Activated effector memory CD4-positive, alpha-beta T cell treated with Interleukin-2 at 50 U/mL for 16 hours (primary cell): ENCODE data around the gene MYNN.
A peak's percentile ranks its signal among the peaks of the same experiment; 100 is the strongest.
"Not testable (repeated sequence)": the region's sequence is repeated elsewhere in the genome, so short reads cannot be mapped to it uniquely, and the experiment has no call there.

Experiments used
- DNase-seq: peaks from one replicate; pipeline ENCODE4 v3.0.0-alpha.2; 2020

MYNN gene

DNA sequence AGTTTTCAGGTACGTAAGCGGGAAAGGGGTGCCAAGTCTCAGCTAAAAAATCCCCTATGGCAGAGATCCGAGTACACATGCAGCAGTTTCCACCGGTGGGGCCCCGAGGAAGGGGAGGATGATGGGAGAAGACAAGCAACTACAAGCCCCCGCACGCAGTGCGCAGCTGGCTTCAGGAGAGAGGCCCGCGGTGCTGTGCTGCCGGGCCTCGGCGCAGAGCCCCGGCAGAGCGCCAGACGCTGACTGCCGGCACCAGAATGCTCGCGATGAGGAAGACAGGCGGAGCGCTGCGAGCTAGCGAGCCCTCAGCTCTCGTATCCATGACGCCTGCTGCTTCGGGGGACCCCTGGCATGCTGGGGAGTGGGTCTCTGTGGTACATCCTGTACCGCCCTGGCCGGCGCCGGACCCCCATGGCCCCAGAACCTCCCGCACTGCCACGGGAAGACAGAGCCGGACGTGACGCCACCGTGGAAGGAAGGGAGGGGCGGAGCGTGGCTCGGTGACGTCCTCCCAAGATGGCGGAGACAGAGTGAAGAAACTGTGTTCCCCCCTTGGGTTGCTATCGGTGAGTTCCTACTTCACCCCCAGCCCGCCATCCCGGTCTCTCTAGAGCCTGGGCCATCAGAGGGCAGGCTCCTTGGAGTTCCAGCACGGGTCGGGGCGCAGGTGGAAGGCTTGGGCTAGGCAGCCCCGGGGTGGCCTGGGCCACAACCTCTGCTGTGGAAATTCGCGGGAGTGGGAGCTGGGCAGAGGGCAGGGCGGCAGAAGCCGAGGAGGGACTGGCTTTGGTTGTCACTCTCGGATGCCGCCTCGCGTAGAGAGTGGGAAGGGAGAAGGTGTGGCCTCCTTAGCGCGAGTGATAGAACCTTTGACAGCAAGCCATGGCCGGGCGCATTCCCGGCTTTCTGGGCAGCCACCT is at the start of gene MYNN:
MYNN (plus strand) TSS at position 500 of the 920 bp plus-strand sequence. CDS start 900 bp downstream, outside the sequence.
- DNase-seq: peak; percentile 87

DNA sequence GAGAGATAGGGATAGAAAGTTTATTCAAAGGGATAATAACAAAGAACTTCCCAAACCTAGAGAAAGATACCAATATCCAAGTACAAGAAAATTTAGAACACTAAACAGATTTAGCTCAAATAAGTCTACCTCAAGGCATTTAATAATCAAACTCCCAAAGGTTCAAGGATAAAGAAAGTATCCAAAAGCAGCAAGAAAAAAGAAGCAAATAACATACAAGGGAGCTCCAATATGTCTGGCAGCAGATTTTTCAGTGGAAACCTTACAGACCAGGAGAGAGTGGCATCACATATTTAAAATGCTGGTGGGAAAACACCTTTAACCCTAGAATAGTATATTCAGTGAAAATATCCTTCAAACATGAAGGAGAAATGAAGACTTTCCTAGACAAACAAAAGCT is 41.3 kb upstream of the MYNN start:
- DNase-seq: not testable (repeated sequence)

DNA sequence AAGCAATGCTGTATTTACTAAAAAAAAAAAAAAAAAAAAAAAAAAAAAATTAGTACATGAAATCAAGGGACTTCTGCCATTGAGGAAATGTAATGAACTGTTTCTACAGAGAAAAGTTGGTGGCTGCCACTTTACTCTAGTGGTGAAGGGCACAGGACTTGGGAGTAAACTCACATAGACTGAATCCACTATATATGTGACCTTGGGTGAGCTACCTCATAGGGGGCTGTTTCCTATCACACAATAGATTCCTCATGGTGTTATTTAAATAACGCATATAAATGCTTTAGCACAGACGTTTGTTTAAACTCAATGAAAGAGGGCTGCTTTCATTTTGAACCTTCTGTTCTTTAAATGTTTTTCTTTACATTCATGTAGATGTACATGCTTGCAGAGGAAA is 34.1 kb upstream of the MYNN start:
- no peak for DNase-seq

DNA sequence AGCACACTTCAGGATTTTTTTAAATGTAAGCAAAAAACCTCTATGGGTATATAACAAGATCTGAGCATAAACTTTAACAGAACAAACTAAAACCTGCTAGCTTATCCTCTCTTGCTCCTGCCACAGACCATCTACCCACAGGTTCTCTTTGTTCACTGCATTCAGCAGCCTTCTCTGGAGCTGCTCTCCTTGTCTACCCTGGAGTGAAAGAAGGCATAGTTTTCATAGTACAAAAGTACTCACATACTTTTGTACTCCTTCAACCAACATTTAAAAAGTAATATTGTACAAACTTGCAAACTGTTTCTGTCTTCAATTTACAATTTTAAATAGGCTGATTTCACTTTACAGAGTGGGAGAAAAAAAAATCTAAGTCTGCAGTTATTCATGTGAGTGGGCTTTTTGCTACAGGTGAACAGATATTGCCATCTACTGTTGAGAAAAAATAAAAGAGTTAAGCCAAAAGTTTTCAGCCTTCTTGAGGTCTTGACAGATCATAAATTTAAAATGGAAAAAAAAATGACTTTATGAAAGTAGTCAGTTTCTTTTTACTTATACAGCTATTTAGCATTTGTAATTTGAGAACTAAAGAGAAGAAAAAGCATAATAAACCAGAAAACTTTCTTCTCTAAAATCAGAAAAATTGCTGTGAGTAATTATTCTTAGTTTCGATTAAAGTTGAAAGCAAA is 28.7 kb upstream of the MYNN start:
- DNase-seq: no peak

DNA sequence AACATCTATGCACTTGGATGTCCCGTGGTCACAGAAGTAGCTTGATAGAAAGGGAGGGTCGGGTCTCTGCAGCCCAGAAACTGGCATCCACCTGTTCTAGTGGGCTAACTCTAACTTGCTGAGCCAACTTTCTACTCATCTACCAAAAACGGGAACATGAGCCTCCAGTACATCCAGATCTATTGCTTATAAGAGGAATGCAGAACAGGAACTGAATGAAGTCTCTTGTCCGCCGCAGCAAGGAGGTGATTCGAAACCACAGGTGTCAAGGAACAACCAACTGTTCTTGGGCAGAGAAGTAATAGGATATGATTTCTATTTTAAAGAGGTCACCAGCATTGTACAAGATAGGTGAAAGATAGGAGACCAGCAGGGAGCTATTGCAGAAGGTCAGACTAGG is 26.3 kb upstream of the MYNN start:
- DNase-seq: no peak

DNA sequence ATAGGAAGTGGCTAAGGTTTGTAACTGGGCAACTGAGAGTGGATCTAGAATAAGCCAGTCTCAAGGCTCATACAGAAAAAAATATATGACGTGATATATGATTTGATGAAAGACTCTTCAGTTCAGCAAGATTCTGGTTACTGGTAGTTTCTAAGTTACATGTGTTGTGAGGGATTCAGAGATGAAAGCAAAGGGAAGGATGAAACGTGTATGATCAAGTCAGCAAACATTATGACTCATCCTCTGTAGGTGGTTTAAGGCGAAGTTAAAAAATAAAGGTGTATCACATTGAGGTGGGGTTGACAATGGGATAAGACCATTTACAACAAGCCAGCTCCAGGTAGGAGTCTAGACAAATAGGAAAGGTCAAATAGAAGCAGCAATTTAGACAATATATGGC is 24.5 kb upstream of the MYNN start:
- DNase-seq: no peak

DNA sequence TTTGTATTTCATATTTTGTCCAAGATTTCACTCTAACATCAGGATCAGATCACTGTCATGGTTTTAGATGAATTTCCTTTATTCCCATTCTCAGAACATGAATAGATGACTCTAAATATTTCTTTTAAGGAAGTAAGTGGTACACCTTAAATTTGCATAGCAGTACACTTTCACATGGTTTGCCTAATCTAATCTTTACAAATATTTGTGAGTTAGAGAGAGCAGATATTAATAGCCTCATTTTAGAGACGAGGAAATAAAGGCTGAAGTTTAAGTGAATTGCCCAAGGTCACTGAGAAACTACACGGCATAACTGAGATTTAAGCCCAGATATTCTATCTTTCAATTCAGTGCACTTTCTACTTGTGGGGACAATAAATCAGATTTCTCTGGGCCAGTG is 22.5 kb upstream of the MYNN start:
- no peak for DNase-seq

DNA sequence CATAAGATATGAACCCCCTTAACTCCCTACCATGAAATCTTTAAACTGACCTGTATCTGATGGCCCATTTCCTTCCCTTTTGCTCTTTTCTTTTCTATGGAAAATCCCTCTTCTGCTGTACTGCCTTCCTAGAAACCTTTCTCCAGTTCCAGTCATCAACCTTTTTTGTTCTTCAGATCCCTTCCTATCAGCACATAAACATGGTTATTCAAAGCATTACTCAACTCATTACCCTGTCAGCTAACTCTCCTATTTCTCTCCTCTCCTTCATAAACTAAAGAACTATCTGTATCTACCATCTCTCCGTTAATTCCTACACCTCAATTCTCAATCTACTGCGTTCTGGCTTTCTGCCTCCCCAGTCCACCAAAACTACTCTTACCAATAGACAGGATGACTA is 21.3 kb upstream of the MYNN start:
- no peak for DNase-seq

DNA sequence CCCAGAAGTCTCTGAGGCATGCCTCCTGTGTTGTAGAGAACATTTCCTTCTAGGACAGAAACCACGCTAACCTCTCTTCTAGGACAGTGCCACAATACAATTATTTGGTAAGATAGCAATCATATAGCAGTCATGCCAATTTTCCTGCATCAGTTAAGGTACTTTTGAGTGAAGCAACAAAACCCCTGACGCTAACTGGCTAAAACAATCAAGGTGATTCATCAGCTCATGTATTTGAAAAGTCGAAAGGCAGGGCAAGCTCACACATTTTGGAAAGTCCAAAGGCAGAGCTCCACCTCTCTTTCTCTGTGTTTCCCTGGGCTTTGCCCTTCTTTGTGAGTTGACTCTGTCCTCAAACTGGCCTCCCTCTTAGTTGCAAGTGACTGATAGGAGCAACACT is 18.5 kb upstream of the MYNN start:
- no peak for DNase-seq

DNA sequence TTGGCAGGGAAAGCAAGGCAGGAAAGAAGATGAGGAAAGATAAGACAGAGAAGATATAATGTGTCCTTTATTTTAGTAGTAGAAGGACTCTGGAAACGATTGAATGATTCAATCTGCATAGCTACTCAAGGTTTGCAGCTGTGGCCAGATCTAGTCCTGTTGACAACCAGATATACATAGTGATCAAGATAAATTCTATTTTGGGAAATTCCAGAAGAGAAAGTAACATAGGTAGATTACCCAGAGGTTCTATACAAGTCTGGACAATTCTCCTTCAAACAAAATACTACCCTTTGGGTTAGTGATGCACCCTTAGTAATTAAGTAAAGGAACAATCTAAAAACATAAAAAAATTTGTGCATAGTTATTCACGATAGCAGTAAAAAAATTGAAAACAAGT is 17.7 kb upstream of the MYNN start:
- DNase-seq: no peak

DNA sequence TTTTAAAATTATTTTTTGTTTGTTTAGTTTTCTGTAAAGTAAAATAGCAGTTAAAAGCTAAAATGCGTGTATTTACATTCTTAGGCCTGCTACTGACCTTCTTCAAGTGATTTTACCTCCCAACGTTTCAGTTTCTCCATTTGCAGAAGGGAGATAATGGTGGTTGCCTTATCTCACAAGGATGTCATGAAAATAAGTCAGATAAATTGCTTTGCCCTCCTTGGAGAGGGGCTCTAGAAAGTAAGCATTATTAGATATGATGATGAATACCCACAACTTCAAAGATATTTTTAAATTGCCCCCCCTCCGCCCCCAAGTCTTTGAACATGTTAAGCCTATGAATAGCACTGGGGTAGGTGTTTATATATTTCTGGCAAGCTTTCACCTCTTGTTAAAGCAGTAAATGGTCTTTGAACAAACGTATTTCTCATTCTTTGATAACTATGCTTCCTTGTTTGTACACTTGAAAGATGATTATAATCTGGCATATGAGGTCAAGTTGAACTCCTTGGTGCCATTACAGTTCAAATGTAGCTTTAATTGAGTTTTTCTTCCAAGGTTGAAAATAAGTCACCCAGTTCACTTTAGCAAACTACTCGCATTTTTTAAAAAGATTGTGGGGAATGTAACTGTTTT is 14.7 kb upstream of the MYNN start:
- DNase-seq: no peak

DNA sequence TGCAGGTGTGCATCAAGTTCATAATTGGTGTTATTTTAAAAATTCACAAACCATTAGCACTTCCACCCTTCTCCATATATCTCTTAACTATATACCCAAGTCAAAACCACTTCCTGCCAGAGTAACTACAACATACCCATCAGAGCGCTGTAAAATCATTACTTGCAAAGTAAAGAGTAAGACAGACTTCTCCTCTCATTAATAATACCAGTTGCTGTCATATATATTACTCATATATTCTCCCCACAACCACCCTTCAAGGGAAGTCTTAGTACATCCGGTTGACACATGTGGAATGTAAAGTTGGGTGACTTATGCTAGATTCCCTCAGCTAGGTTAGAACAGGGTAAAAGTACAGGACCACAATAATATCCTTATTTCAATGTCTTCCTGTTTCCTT is 13.9 kb upstream of the MYNN start:
- DNase-seq: no peak

DNA sequence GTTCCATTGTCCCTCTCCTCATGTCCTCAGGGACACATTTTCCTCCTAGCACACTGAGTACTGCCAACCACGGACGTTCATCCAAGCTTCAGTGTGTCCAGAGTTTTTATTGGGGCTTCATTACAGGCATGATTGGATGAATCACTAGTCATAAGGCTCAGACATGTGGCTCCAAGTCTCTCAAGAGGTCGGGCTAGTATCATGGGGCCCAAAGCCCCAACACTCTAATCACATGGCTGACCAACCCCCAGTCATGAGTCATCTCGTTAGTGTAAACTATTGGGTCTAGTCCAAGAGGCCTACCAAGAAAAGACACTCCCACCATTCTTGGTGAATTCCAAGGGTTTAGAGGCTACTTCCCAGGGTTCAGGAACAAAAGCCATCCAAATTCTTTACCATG is 12.7 kb upstream of the MYNN start:
- DNase-seq: no peak

DNA sequence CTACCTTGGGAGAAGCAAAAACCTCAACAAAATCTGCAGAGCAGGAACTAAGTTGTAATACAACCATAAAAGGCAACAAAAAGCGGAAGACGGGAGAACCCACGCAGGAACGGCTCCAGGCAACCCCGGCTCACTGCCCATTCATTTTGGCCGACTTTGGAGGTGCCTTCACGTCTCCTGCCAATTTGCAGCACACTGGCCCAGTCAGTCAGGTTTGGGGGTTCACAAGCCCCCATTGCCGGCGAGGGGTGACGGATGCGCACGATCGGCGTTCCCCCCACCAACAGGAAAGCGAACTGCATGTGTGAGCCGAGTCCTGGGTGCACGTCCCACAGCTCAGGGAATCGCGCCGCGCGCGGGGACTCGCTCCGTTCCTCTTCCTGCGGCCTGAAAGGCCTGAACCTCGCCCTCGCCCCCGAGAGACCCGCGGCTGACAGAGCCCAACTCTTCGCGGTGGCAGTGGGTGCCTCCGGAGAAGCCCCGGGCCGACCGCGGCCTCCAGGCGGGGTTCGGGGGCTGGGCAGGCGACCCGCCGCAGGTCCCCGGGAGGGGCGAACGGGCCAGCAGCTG is 8.8 kb upstream of the MYNN start:
- DNase-seq: peak; percentile 61

DNA sequence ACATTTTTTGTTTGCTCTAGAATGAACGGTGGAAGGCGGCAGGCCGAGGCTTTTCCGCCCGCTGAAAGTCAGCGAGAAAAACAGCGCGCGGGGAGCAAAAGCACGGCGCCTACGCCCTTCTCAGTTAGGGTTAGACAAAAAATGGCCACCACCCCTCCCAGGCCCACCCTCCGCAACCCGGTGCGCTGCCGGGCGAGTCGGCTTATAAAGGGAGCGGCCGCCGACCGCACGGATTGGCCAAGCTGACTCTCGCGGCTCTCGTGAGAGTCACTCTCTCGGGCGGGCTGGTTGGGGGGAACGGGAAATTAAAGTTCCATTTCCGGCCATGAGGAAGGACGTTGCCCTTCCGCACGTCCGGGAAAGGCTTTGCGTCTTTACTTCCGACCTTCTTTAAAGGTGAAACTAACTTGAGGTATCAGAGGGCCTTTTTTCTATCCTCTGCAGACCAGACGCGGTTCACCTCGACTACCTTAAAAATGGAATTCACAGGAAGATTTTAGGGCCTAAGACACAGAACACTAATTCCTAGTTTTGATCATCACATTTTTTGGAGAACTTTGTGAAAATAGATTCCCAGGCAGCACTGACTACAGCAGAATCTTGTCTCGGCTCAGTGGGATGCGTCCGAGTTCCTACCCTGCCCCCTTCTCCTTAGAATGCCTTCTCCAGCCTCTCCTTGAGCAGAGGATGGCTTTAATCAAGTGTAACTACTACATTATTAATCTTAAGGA is 8.1 kb upstream of the MYNN start, which contains the start of gene TERC:
TERC (minus strand) TSS at position 179 of the 731 bp plus-strand sequence.
- DNase-seq: peak; percentile 88

DNA sequence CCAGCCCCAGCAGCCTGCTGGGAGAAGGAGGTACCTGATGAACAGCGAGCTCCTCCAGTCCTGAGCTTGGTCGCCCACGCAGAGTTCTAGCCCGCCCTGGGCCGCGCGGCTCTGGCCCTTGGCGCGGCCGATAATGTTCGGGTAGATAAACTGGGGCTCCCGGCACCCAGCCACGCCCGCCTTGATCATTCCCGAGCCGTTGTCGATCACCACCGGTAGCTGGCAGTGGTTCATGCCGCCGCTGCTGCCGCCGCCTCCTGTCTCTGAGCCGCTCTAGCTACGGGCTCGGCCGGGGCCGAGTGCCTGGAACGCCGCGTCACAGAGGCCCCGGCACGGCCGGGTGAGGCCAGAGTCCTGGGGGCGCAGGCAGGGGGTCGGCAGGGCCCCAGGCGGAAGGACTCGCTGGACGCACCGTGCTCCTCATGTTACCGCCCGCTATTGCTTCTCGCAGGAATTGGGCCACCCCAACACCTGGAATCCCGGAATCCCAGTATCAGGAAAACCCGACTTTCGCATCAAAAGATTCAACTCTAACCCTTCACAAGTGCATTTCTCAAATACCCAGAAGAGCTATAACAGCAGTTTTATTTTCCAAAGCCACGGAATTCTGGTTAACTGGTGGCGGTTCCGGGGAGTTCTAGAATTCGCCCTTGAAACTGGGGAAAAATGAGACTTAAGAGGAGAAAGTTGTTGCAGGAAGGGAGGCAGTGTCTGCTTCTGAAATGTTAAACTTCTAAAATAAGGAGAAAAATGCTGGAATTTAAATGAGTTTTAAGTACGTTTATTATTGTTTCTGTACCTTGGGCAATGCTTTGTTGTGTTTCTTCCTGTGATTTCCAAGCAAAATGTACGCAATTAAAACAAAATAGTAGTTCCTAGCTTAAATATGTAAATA is 3.7 kb upstream of the MYNN start, which contains the start of gene ACTRT3:
ACTRT3 (minus strand) TSS at position 275 of the 895 bp plus-strand sequence; CDS start at position 234, 41 bp downstream.
- peak; percentile 46 for DNase-seq

DNA sequence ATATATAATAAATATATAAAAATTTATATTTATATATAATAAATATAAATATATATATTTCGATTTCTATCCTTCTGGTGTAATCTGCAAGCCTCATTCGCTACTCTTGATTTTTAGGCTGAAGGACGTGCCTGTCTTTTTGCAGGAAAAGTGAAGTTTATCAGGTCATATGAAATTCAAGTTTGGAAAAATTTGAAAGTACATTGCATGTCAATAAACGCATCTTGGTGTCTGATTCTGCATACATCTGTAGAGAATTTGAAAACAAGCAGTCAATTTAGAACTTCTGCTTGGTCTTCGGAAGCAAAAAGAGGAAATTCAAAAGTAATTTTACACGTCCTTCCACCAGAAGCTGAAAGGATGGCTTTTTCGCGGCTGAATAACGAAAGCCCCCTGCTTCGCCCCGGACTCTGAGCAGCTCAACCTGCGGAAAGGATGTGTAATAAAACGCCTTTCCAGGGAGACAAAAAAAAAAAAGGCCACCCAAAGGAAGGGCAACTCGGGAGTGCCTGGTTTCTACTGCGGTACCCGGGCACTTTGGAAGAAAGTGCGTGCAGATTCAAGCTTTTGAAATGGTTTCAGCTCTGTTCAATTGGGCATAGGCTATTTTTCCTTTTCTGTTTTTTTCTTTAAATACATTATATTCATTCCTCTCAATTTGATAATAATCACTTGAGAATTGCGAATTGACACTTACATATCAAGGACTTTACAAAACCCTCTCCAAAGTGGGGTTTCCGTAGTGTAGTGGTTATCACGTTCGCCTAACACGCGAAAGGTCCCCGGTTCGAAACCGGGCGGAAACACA is 1.5 kb upstream of the MYNN start:
- peak; percentile 15 for DNase-seq

DNA sequence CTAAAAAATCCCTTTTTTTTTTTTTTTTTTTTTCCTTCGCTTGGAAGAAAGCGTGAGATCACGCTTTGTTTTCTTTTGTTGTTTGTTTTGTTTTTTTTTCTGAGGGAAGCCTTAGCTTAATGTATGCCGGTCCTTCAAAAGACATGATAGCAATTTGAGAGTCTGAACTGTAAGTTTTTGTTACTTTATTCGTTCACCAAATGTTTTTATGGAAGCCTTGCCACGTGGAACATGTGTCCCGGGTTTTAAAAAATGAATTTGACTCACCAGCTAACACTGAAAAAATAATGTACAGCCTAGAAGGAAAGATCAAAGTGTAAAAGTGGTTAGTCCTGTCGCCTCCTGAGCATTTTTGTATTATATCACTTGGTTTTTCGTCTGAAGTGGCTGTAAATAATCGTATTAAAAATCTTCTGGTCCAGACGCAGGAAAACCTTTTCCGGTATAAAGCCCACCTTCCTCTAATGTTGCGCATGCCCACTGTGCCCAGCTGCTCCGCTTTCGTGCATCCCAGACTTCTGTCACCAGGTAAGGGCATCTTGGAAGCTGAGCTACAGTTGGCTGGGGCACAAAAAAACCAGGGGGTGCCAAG is 795 bp upstream of the MYNN start:
- DNase-seq: no peak

DNA sequence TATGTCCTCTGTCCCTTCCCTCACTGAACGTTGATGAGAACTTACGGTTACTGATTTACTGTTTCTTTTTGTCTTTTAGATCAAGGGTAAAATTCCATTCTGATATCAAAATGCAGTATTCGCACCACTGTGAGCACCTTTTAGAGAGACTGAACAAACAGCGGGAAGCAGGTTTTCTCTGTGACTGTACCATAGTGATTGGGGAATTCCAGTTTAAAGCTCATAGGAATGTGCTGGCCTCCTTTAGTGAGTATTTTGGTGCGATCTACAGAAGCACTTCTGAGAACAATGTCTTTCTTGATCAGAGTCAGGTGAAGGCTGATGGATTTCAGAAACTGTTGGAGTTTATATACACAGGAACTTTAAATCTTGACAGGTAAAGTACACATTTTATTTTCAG is 990 bp downstream of the MYNN start:
- no peak for DNase-seq

DNA sequence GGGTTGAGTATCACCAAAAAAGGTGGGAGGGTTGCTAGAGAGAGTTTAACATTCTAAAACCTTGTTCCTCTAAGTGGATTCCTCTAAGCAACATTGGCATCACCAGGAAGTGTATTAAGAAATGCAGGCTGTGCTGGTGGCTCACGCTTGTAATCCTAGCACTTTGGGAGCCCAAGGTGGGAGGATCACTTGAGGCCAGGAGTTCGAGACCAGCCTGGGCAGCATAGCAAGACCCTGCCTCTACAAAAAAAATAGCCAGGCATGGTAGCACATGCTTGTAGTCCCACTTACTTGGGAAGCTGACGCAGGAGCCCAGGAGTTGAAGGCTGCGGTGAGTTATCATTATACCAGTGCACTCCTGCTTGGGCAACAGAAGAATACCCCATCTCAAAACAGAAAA is 4.6 kb downstream of the MYNN start:
- DNase-seq: no peak
